NB4 (cell line): Measurements from ENCODE around the gene TRIM29.

ENCODE experiments used
- CTCF ChIP-seq: IDR thresholded peaks from one replicate; pipeline ENCODE4 v1.5.1; 2012; ENCODE audit warnings: low read depth, low read length
- MAX ChIP-seq: IDR thresholded peaks from 2 replicates; pipeline ENCODE4 v1.6.1; 2011; ENCODE audit warnings: low read depth, low read length
- MYC ChIP-seq: IDR thresholded peaks from 2 replicates; pipeline ENCODE4 v1.6.1; 2011; ENCODE audit warnings: low read depth, low read length
- POLR2A ChIP-seq: IDR thresholded peaks from 2 replicates; pipeline ENCODE4 v1.6.1; 2011; ENCODE audit warnings: mild to moderate bottlenecking; ENCODE audit not compliant: insufficient read length; ENCODE audit errors: extremely low read depth

GRCh38 chr11:120125024-120125423, 12.9 kb downstream of the TRIM29 start:
- TF ChIP-seq POLR2A: no peak
- no peak for TF ChIP-seq CTCF
- TF ChIP-seq MYC: no peak
- no peak for TF ChIP-seq MAX
